A549 (cell line): ENCODE data around the gene FAM120C.

ENCODE experiments used
- ZFP36 ChIP-seq: fragments of 450-650 bp; IDR thresholded peaks from 2 replicates; pipeline ENCODE4 v1.6.1; 2014; ENCODE audit warnings: borderline replicate concordance; ENCODE audit not compliant: partially characterized antibody
- TF ChIP-seq, protein P1 (sequence below): fragments of >200 bp; sonication (Bioruptor Twin); formaldehyde crosslinking; IDR thresholded peaks from 3 replicates; pipeline ENCODE4 v1.5.1; 2016

DNA sequence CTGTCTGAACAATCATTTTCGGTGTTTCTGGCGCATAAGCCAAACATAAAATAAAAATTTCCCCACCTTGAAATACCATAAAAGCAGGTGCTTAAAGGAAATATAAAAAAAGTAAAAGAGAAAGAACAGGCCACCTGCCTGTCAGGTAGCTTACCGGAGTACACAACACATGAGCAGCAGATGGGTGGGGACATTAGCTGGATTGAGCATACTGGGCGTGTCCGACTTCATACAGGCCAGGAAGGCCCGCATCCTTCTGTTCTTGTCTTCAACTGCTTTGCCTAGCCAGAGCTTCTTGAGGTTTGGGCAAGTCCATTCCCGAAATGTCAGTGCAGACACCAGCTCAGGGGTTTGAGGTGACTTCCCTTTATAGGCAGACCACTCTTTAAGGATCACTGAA lies 66.7 kb downstream of the FAM120C start:
- TF ChIP-seq, protein P1, sequence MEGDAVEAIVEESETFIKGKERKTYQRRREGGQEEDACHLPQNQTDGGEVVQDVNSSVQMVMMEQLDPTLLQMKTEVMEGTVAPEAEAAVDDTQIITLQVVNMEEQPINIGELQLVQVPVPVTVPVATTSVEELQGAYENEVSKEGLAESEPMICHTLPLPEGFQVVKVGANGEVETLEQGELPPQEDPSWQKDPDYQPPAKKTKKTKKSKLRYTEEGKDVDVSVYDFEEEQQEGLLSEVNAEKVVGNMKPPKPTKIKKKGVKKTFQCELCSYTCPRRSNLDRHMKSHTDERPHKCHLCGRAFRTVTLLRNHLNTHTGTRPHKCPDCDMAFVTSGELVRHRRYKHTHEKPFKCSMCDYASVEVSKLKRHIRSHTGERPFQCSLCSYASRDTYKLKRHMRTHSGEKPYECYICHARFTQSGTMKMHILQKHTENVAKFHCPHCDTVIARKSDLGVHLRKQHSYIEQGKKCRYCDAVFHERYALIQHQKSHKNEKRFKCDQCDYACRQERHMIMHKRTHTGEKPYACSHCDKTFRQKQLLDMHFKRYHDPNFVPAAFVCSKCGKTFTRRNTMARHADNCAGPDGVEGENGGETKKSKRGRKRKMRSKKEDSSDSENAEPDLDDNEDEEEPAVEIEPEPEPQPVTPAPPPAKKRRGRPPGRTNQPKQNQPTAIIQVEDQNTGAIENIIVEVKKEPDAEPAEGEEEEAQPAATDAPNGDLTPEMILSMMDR, result no peak
- TF ChIP-seq ZFP36, result no peak
